Panc1 (cell line): ENCODE measurements around the gene GMDS. TPM values are rescaled to one million over a fixed set of nuclear protein-coding genes. Genes with fewer than 3 reads are reported as not detected.

Experiments
- ATAC-seq: fragments of 200-7000 bp; cut with Tn5 transposase; 2 replicates; pipeline ENCODE4 v1.9.1; 2020; ENCODE audit warnings: mild to moderate bottlenecking, moderate library complexity
- BruUV-seq: library from RNA; stranded (reverse); fragments of 400-500 nt; replicated peaks from 2 replicates; lab custom pipeline; 2021; lab: Mats Ljungman, UMichigan
- CTCF ChIA-PET: fragments of 300-600 bp; sonication (Branson Sonifier 250); formaldehyde crosslinking; loops from one replicate; lab custom pipeline; 2022; ENCODE audit warnings: antibody characterized with exemption; lab: Charles Lee
- POLR2A ChIA-PET: fragments of 300-600 bp; sonication (Branson Sonifier 250); formaldehyde crosslinking; loops from one replicate; lab custom pipeline; 2022; ENCODE audit warnings: antibody characterized with exemption; lab: Charles Lee
- DNase-seq: peaks from one replicate; pipeline ENCODE4 v3.0.0-alpha.2; 2010; ENCODE audit warnings: low read depth, low spot score
- H3K27ac ChIP-seq: 2 replicates; pipeline ENCODE4 v1.5.1; 2011; ENCODE audit warnings: mild to moderate bottlenecking, low read length, inconsistent platforms
- H3K27me3 ChIP-seq: fragments of 200-500 bp; sonication (Bioruptor generic); 2 replicates; pipeline ENCODE4 v1.6.0; 2014; ENCODE audit warnings: low read length, inconsistent platforms; ENCODE audit not compliant: control insufficient read depth, insufficient read depth
- H3K36me3 ChIP-seq: fragments of 200-500 bp; sonication (Bioruptor generic); 2 replicates; pipeline ENCODE4 v1.5.1; 2014; ENCODE audit warnings: inconsistent platforms, mild to moderate bottlenecking, low read length, moderate library complexity; ENCODE audit not compliant: control insufficient read depth, insufficient read depth
- H3K4me1 ChIP-seq: 2 replicates; pipeline ENCODE4 v1.5.1; 2011; ENCODE audit warnings: inconsistent platforms, mild to moderate bottlenecking, low read length, moderate library complexity; ENCODE audit not compliant: control insufficient read depth, insufficient read depth
- H3K4me3 ChIP-seq, 2 experiments: 2 replicates each; pipeline ENCODE4 v1.5.1; 2011 to 2012; ENCODE audit warnings: low read depth in 2 of 2, low read length in 2 of 2, mild to moderate bottlenecking in 2 of 2, inconsistent platforms in 1 of 2, moderate library complexity in 1 of 2
- H3K9me3 ChIP-seq: fragments of 200-500 bp; sonication (Bioruptor generic); 2 replicates; pipeline ENCODE4 v1.5.1; 2014; ENCODE audit warnings: low read depth, mild to moderate bottlenecking, inconsistent platforms, low read length, moderate library complexity; ENCODE audit not compliant: control insufficient read depth, insufficient read depth
- CTCF ChIP-seq: fragments of 450-650 bp; IDR thresholded peaks from 2 replicates; pipeline ENCODE4 v1.5.1; 2017; ENCODE audit warnings: mild to moderate bottlenecking
- POLR2AphosphoS5 ChIP-seq: IDR thresholded peaks from 2 replicates; pipeline ENCODE4 v1.6.1; 2012; ENCODE audit warnings: mild to moderate bottlenecking, low read depth, low read length, moderate library complexity
- REST ChIP-seq, 2 experiments: IDR thresholded peaks; 2 replicates each; pipeline ENCODE4 v1.6.1; 2011 to 2012; ENCODE audit warnings: low read depth in 2 of 2, control low read depth in 1 of 2, low read length in 1 of 2, mild to moderate bottlenecking in 1 of 2, moderate library complexity in 1 of 2; ENCODE audit not compliant: insufficient read depth in 1 of 2
- SIN3A ChIP-seq: IDR thresholded peaks from 2 replicates; pipeline ENCODE4 v1.6.1; 2012; ENCODE audit warnings: low read depth, mild to moderate bottlenecking, low read length, moderate library complexity, borderline replicate concordance; ENCODE audit not compliant: insufficient read depth
- TCF7L2 ChIP-seq: IDR thresholded peaks from 2 replicates; pipeline ENCODE4 v1.6.1; 2011; ENCODE audit warnings: mild to moderate bottlenecking, low read depth, low read length, inconsistent platforms
- in situ Hi-C: cut with HindIII; loops from 2 replicates; pipeline ENCODE4 v1.10.0; 2016; ENCODE audit warnings: low sequenced_read_pairs, low pct_unique_long_range_greater_than_20kb
- intact Hi-C: fragments of 100-400 bp; cut with micrococcal nuclease; formaldehyde crosslinking; loops from one replicate; pipeline ENCODE4 v1.10.0; 2022; ENCODE audit not compliant: unreplicated experiment
- total RNA-seq: library from RNA; stranded (reverse); gene quantifications from one replicate; pipeline ENCODE4 v1.2.1, GENCODE V29; 2021; ENCODE audit not compliant: unreplicated experiment

Gene GMDS
- total RNA-seq, 1 experiment from 2014 or later: 9.8 TPM

DNA sequence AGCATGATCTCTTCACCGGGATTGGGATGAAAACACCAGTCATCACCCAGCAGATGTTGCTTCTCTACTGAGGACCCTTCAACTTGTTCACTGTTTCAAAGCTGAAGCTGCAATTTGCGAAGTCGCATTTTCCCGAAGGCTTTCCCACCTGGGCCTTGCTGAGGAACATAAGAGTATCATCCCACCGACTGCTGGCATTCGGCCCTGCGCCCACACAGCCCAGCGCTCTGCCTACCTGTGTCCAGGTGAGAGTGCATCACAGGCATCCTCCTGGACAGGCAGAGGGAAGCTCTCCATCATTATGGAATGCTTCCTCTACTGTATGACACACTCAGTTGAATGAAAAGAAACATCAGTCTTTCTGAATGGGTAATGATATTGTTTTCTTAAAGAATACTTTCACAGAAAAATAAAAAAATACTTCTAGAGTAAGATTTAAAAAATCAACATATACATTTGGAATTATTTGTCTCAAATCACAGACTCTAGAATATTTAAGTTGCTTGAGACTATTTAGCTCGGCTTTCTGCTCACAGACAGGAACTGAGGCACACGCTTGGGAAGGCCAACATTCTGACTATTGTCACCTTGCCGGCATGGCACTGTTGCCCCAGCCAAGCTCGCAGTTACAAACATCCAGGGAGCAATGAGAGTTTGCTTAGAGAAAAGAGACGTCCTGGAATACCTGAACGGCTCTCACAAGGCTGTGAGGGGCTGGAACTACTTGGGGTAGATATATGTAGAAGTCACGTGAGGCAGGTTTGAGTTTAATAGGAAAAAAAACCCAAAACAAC, 587.0 kb downstream of the GMDS start:
- TF ChIP-seq CTCF: no peak
- no peak for TF ChIP-seq POLR2AphosphoS5
- TF ChIP-seq TCF7L2: no peak
- no peak for TF ChIP-seq REST (IDR thresholded peaks at IDR 0.05; ENCODE audit: insufficient read depth in 1 of 2, low read depth in 2 of 2, low read length in 1 of 2)
- intact Hi-C loops: no loop called here
- POLR2A ChIA-PET: no interaction called here
- no TSS peak for BruUV-seq
- Histone ChIP-seq H3K27ac (no peak overlapping the region), H3K27me3 (no peaks in the 10 kb centered on the region), H3K36me3 (no peaks in the 10 kb centered on the region), H3K4me1 (no peaks in the 10 kb centered on the region; the same call in 1 of the 2 replicates), H3K4me3 (no peak overlapping the region), H3K9me3 (no peaks in the 10 kb centered on the region)
- no peak for DNase-seq
- CTCF ChIA-PET: no interaction called here
- ATAC-seq: no peak
- in situ Hi-C loops: no loop called here

DNA sequence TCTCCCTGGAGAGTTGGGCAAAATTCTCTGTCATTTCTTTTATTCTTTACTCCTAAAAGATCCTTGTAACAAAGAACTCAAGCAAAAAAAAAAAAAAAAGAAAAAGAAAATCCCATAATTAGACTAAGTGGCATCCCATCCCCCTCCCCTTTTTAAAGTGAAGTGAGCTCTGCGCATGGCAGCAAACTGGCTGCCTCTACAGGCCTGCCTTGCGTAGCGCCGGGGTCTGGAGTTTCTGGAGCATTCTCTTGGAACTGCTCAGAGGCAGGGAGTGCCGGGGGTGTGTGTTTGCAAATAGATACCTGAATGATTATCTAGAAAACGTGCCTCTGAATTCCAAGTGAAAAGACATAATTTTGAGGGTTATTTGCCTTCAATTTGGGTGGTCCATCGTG, 587.6 kb downstream of the GMDS start:
- Histone ChIP-seq H3K36me3 (no peaks in the 10 kb centered on the region), H3K27me3 (no peaks in the 10 kb centered on the region), H3K9me3 (no peaks in the 10 kb centered on the region), H3K4me1 (no peaks in the 10 kb centered on the region; the same call in 1 of the 2 replicates), H3K27ac (no peak overlapping the region), H3K4me3 (no peak overlapping the region)
- ChIA-PET POLR2A (no interaction called here), CTCF (no interaction called here)
- ATAC-seq (no peak), DNase-seq (no peak)
- BruUV-seq: no TSS peak
- intact Hi-C loops (no loop called here), in situ Hi-C loops (no loop called here)
- no peak for TF ChIP-seq POLR2AphosphoS5
- no peak for TF ChIP-seq CTCF
- no peak for TF ChIP-seq TCF7L2
- TF ChIP-seq SIN3A: no peak
- no peak for TF ChIP-seq REST (IDR thresholded peaks at IDR 0.05; ENCODE audit: insufficient read depth in 1 of 2, low read depth in 2 of 2, low read length in 1 of 2)
